HepG2 (cell line): ENCODE data around the gene SCNM1. TPM values are rescaled to one million over a fixed set of nuclear protein-coding genes. Genes with fewer than 3 reads are reported as not detected.

ENCODE experiments used
- ATAC-seq: fragments of 200-7000 bp; cut with Tn5 transposase; 3 replicates; pipeline ENCODE4 v1.9.1; 2020; ENCODE audit warnings: mild to moderate bottlenecking, moderate library complexity
- BruUV-seq: library from RNA; stranded (reverse); fragments of 400-500 nt; replicated peaks from 2 replicates; lab custom pipeline; 2021; lab: Mats Ljungman, UMichigan
- CTCF ChIA-PET: fragments of 300-600 bp; formaldehyde crosslinking; extraction: SDS; loops from one replicate; lab custom pipeline; 2021; ENCODE audit warnings: low total read pairs, inconsistent platforms, low intra/inter-chr PET ratio; lab: Yijun Ruan, JAX
- POLR2A ChIA-PET: fragments of 350-600 bp; sonication (Branson Sonifier 250); formaldehyde crosslinking; loops from one replicate; lab custom pipeline; 2020; ENCODE audit warnings: antibody characterized with exemption, inconsistent platforms; lab: Yijun Ruan, JAX
- DNase-seq: peaks from one replicate; pipeline ENCODE4 v3.0.0-alpha.2; 2015; ENCODE audit warnings: low spot score
- FAIRE-seq: peaks from 3 replicates; lab custom pipeline; 2011; peaks lifted over from hg19 to GRCh38; lab: Jason Lieb, UNC
- H2AFZ ChIP-seq: one replicate; pipeline ENCODE4 v1.6.1; 2011; ENCODE audit warnings: low read length, inconsistent platforms
- H3K27ac ChIP-seq: fragments of 300-600 bp; 3 replicates; pipeline ENCODE4 v1.8.0; 2011; ENCODE audit warnings: mixed run types, mild to moderate bottlenecking, mixed read lengths, low read length, inconsistent platforms; ENCODE audit not compliant: insufficient read depth; ENCODE audit errors: extremely low read length
- H3K27me3 ChIP-seq, 2 experiments: fragments of 200-600 bp in 1 of 2; 2 replicates in 1 of 2; 3 replicates in 1 of 2; pipeline versions ENCODE4 v1.6.0 to v1.8.0; 2011; ENCODE audit warnings: low read length in 2 of 2, mild to moderate bottlenecking in 2 of 2, moderate library complexity in 2 of 2, inconsistent platforms in 1 of 2; ENCODE audit not compliant: insufficient read depth in 2 of 2, control insufficient read depth in 1 of 2
- H3K36me3 ChIP-seq, 2 experiments: fragments of 200-600 bp in 1 of 2; replicated peaks in 1 of 2; 2 replicates in 1 of 2; 3 replicates in 1 of 2; pipeline versions ENCODE4 v1.5.1 to v1.8.0; 2011; ENCODE audit warnings: low read length in 2 of 2, inconsistent platforms in 1 of 2; ENCODE audit not compliant: insufficient read depth in 2 of 2, control insufficient read depth in 1 of 2
- H3K4me1 ChIP-seq: 2 replicates; pipeline ENCODE4 v1.5.1; 2012; ENCODE audit warnings: low read length, inconsistent platforms; ENCODE audit not compliant: insufficient read depth
- H3K4me2 ChIP-seq: 2 replicates; pipeline ENCODE4 v1.6.0; 2011; ENCODE audit warnings: low read depth, low read length, inconsistent platforms
- H3K4me3 ChIP-seq, 3 experiments: fragments of 200-600 bp in 1 of 3; sonication (generic), shearing (Covaris generic) in 1 of 3; replicated peaks in 1 of 3; 2 replicates each; pipeline ENCODE4 v1.5.1; 2011 to 2016; ENCODE audit warnings: low read length in 3 of 3, inconsistent platforms in 2 of 3, low read depth in 2 of 3, mild to moderate bottlenecking in 2 of 3, control low read depth in 1 of 3, mixed read lengths in 1 of 3; ENCODE audit not compliant: insufficient read depth in 1 of 3
- H3K79me2 ChIP-seq: one replicate; pipeline ENCODE4 v1.6.1; 2011; ENCODE audit warnings: low read length, inconsistent platforms; ENCODE audit not compliant: insufficient read depth
- H3K9ac ChIP-seq: 2 replicates; pipeline ENCODE4 v1.6.0; 2011; ENCODE audit warnings: mild to moderate bottlenecking, low read depth, low read length, inconsistent platforms; ENCODE audit not compliant: insufficient read depth
- H3K9me3 ChIP-seq: 2 replicates; pipeline ENCODE4 v1.5.1; 2012; ENCODE audit warnings: mild to moderate bottlenecking, low read length
- H4K20me1 ChIP-seq: 2 replicates; pipeline ENCODE4 v1.6.0; 2011; ENCODE audit warnings: inconsistent platforms, mild to moderate bottlenecking, low read length, moderate library complexity; ENCODE audit not compliant: insufficient read depth
- ATF7 ChIP-seq, 2 experiments: fragments of 450-650 bp in 1 of 2; sonication (generic) in 1 of 2; formaldehyde crosslinking in 1 of 2; IDR thresholded peaks; 2 replicates each; pipeline versions ENCODE4 v1.4.0 to v1.6.1; 2016 to 2020; ENCODE audit warnings: antibody characterized with exemption in 1 of 2, mild to moderate bottlenecking in 1 of 2, missing genetic modification reagents in 1 of 2
- CEBPB ChIP-seq: IDR thresholded peaks from 2 replicates; pipeline ENCODE4 v1.6.1; 2011; ENCODE audit warnings: low read depth, low read length, improper control_type of control experiment, borderline replicate concordance
- CEBPG ChIP-seq: IDR thresholded peaks from 2 replicates; pipeline ENCODE4 v1.6.1; 2016
- KLF6 ChIP-seq: IDR thresholded peaks from 2 replicates; pipeline ENCODE4 v1.8.0; 2016; ENCODE audit warnings: missing biosample characterization, missing genetic modification reagents
- NCOA2 ChIP-seq: sonication (generic); formaldehyde crosslinking; IDR thresholded peaks from 2 replicates; pipeline ENCODE4 v1.8.0; 2022; ENCODE audit warnings: inconsistent platforms
- PHB2 ChIP-seq: fragments of 450-650 bp; IDR thresholded peaks from 2 replicates; pipeline ENCODE4 v1.6.1; 2018; ENCODE audit not compliant: partially characterized antibody
- RARA ChIP-seq: IDR thresholded peaks from 2 replicates; pipeline ENCODE4 v1.6.1; 2016; ENCODE audit warnings: missing genetic modification reagents, missing compliant biosample characterization
- SP140L ChIP-seq: sonication (generic); formaldehyde crosslinking; IDR thresholded peaks from 2 replicates; pipeline ENCODE4 v1.4.0; 2020; ENCODE audit warnings: missing genetic modification reagents, borderline replicate concordance
- TAF15 ChIP-seq: fragments of 200-400 bp; formaldehyde crosslinking; IDR thresholded peaks from one replicate; pipeline ENCODE4 v1.6.1; 2018; ENCODE audit warnings: mild to moderate bottlenecking, low read depth, low read length; ENCODE audit not compliant: poor library complexity, severe bottlenecking
- TMF1 ChIP-seq: sonication (generic); formaldehyde crosslinking; IDR thresholded peaks from 2 replicates; pipeline ENCODE4 v1.8.1; 2022; ENCODE audit warnings: low read depth, missing genetic modification reagents
- ZFP36 ChIP-seq: fragments of 150-350 bp; IDR thresholded peaks from 2 replicates; pipeline ENCODE4 v1.6.1; 2018; ENCODE audit warnings: borderline replicate concordance, low read length, low read depth; ENCODE audit not compliant: partially characterized antibody
- ZNF260 ChIP-seq: sonication (generic); formaldehyde crosslinking; IDR thresholded peaks from 2 replicates; pipeline ENCODE4 v1.4.0; 2020; ENCODE audit warnings: missing genetic modification reagents, low read depth, mild to moderate bottlenecking, borderline replicate concordance
- ZNF333 ChIP-seq: sonication (generic); formaldehyde crosslinking; IDR thresholded peaks from 2 replicates; pipeline ENCODE4 v1.4.0; 2020; ENCODE audit warnings: mild to moderate bottlenecking, missing genetic modification reagents, borderline replicate concordance
- ZNF558 ChIP-seq: sonication (generic); formaldehyde crosslinking; IDR thresholded peaks from 2 replicates; pipeline ENCODE4 v1.9.0; 2022; ENCODE audit warnings: mild to moderate bottlenecking, missing genetic modification reagents, borderline replicate concordance
- ZNF674 ChIP-seq: sonication (generic); formaldehyde crosslinking; IDR thresholded peaks from 2 replicates; pipeline ENCODE4 v1.5.0; 2020; ENCODE audit warnings: low read depth, mild to moderate bottlenecking, missing genetic modification reagents
- WGBS: methylation state at CpG from one replicate; pipeline ENCODE4 v1.1.6; 2017; ENCODE audit warnings: low lambda C conversion rate; 5-methylcytosine and 5-hydroxymethylcytosine counted together
- in situ Hi-C: cut with HindIII; loops from 2 replicates; pipeline ENCODE4 v1.10.0; 2017; ENCODE audit warnings: low pct_unique_long_range_greater_than_20kb; ENCODE audit not compliant: extremely low pct_ligation_motif_present
- intact Hi-C: fragments of 100-400 bp; cut with micrococcal nuclease; formaldehyde crosslinking; loops from one replicate; pipeline ENCODE4 v1.10.0; 2022; ENCODE audit not compliant: unreplicated experiment
- polyA plus RNA-seq, 8 experiments: library from polyadenylated mRNA; depleted of rRNA in 3 of 8; stranded (reverse) in 7 of 8; unstranded in 1 of 8; fragments of >200 nt; fragmentation: Illumina TruSeq in 4 of 8; extraction: Trizol in 4 of 8; gene quantifications; 2 replicates each; pipeline versions ENCODE4 v1.2.1 to v1.2.3, GENCODE V29; 2011 to 2016; ENCODE audit warnings: low read depth in 4 of 8, missing spikeins in 1 of 8, mixed read lengths in 1 of 8; ENCODE audit not compliant: insufficient read depth in 1 of 8
- total RNA-seq, 5 experiments: library from RNA; depleted of rRNA; stranded (reverse); fragments of >200 nt; fragmentation: Illumina TruSeq; extraction: Trizol; gene quantifications; 2 replicates each; pipeline ENCODE4 v1.2.3, GENCODE V29; 2016; ENCODE audit warnings: low read depth in 1 of 5
- TF ChIP-seq, protein P1 (sequence below): sonication (generic); formaldehyde crosslinking; IDR thresholded peaks from 2 replicates; pipeline ENCODE4 v1.5.1; 2020; ENCODE audit warnings: missing genetic modification reagents, mild to moderate bottlenecking, borderline replicate concordance
- TF ChIP-seq, protein P2 (sequence below): sonication (generic); formaldehyde crosslinking; IDR thresholded peaks from 2 replicates; pipeline ENCODE4 v1.4.0; 2020; ENCODE audit warnings: low read depth, mild to moderate bottlenecking, missing genetic modification reagents
- TF ChIP-seq, protein P3 (sequence below): sonication (generic); formaldehyde crosslinking; IDR thresholded peaks from 2 replicates; pipeline ENCODE4 v1.8.0; 2022; ENCODE audit warnings: mild to moderate bottlenecking, missing genetic modification reagents, moderate library complexity

SCNM1 gene
- total and polyA plus RNA-seq, 2 of the 13 experiments (the other 11 are each of a cell fraction or from before 2014, with no cell fraction given), result 16.3 to 31.5 TPM

DNA sequence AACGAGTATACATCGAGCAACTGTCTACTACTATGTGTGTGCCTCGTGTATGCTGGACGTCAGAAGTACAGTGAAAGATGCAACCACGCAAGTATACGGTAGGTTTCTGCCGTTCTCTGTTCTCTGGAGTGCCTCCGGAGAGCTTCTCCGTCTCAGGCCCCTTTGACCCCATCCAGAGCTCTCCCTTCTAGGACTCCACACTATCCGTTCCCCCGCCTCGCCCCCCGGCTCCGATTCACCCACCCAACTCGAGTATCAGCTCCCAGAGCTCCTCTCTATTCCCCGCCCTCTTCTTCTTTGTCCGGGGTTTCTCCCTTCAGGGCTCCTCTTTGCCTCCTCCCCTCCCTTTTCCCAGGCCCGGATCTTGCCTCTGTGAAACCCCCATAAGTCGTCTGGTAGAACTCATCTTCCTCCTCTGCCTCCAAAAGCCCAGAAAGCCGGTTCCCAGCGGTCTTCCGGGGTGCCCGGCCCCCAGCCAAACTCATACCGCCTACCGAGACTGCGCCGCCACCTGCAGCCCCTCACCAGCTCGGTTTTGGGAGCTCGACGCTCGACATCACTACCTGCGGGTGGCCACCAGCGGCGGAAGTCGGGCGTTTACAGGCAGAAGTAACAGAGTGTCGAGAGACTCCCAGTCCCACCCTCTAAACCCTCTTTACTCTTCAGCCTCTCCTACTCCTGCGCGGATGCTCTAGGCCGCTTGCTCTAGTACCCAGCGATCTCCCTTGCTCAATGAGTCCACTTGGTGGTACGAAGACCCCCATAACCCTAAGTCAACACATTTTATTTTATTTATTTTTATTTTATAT, 23.9 kb downstream of the SCNM1 start, which contains the start of gene VPS72 (continued):
- TF ChIP-seq, protein P1, sequence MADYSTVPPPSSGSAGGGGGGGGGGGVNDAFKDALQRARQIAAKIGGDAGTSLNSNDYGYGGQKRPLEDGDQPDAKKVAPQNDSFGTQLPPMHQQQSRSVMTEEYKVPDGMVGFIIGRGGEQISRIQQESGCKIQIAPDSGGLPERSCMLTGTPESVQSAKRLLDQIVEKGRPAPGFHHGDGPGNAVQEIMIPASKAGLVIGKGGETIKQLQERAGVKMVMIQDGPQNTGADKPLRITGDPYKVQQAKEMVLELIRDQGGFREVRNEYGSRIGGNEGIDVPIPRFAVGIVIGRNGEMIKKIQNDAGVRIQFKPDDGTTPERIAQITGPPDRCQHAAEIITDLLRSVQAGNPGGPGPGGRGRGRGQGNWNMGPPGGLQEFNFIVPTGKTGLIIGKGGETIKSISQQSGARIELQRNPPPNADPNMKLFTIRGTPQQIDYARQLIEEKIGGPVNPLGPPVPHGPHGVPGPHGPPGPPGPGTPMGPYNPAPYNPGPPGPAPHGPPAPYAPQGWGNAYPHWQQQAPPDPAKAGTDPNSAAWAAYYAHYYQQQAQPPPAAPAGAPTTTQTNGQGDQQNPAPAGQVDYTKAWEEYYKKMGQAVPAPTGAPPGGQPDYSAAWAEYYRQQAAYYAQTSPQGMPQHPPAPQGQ, result no peak

DNA sequence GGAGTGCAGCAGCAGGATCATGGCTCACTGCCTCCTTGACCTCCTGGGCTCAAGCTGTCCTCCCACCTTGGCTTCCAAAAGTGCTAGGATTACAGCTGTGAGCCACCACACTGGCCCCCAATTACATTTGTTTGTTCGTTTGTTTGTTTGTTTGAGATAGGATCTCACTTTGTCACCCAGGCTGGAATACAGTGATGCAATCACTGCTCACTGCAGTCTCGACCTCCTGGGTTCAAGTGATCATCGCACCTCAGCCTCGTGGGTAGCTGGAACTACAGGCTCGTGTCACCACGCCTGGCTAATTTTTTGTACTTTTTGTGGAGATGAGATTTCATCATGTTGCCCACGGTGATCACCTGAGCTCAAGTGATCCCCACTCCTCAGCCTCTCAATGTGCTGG, 26.1 kb downstream of the SCNM1 start:
- in situ Hi-C loops, result no loop called here
- FAIRE-seq, result no peak
- no peaks in the 10 kb centered on the region for H3K36me3 ChIP-seq
- BruUV-seq, result no TSS peak
- ChIA-PET POLR2A (no interaction called here), CTCF (no interaction called here)
- H3K9ac ChIP-seq, result no peak overlapping the region
- no peaks in the 10 kb centered on the region for H3K9me3 ChIP-seq
- peaks cover 15% of the 10 kb centered on the region for H3K79me2 ChIP-seq
- ATAC-seq, result no peak
- intact Hi-C loops, result no loop called here
- 5% methylated on average over 7 of the region's 7 CpGs for WGBS
- no peaks in the 10 kb centered on the region for H3K27me3 ChIP-seq
- H3K4me1 ChIP-seq, result peaks cover 48% of the 10 kb centered on the region
- no peak overlapping the region for H3K27ac ChIP-seq
- H2AFZ ChIP-seq, result peak overlapping the region; percentile 36
- no peaks in the 10 kb centered on the region for H4K20me1 ChIP-seq
- peak overlapping the region; percentile 42; the same call in 1 of the 2 replicates for H3K4me2 ChIP-seq
- no peak overlapping the region for H3K4me3 ChIP-seq
- no peak for DNase-seq
- TF ChIP-seq ATF7 (IDR thresholded peaks at IDR 0.05) (peak; percentile 46; the same call in 1 of the 2 replicates), ATF7 (CRISPR knock-in tag; IDR thresholded peaks at IDR 0.05) (no peak), CEBPG (CRISPR knock-in tag) (peak; percentile 61), ZNF260 (CRISPR knock-in tag) (no peak), KLF6 (CRISPR knock-in tag) (no peak), CEBPB (peak; percentile 65; the same call in 1 of the 2 replicates), ZNF674 (CRISPR knock-in tag) (no peak), TMF1 (CRISPR knock-in tag) (no peak), NCOA2 (no peak), ZNF333 (no peak), ZFP36 (no peak), TAF15 (no peak), RARA (CRISPR knock-in tag) (no peak), SP140L (no peak), ZNF558 (no peak), PHB2 (no peak)
- TF ChIP-seq, protein P2, sequence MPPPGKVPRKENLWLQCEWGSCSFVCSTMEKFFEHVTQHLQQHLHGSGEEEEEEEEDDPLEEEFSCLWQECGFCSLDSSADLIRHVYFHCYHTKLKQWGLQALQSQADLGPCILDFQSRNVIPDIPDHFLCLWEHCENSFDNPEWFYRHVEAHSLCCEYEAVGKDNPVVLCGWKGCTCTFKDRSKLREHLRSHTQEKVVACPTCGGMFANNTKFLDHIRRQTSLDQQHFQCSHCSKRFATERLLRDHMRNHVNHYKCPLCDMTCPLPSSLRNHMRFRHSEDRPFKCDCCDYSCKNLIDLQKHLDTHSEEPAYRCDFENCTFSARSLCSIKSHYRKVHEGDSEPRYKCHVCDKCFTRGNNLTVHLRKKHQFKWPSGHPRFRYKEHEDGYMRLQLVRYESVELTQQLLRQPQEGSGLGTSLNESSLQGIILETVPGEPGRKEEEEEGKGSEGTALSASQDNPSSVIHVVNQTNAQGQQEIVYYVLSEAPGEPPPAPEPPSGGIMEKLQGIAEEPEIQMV (CRISPR knock-in tag), result no peak
- TF ChIP-seq, protein P3, sequence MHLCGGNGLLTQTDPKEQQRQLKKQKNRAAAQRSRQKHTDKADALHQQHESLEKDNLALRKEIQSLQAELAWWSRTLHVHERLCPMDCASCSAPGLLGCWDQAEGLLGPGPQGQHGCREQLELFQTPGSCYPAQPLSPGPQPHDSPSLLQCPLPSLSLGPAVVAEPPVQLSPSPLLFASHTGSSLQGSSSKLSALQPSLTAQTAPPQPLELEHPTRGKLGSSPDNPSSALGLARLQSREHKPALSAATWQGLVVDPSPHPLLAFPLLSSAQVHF (CRISPR knock-in tag), result no peak
